Kidney (tissue), 14 donors: Measurements from ENCODE around the gene PPARG. TPM values are rescaled to one million over a fixed set of nuclear protein-coding genes. Genes with fewer than 3 reads are reported as not detected.

Experiments
- DNase-seq, 5 donors: peaks; one replicate each; pipeline ENCODE4 v3.0.0-alpha.2; 2013 to 2020
- FAIRE-seq: peaks from 2 replicates; lab custom pipeline; 2012; peaks lifted over from hg19 to GRCh38; lab: Jason Lieb, UNC
- H3K27ac ChIP-seq, 2 donors: one replicate each; pipeline ENCODE4 v1.7.0; 2013; ENCODE audit warnings: low read depth in 2 of 2, low read length in 2 of 2, inconsistent platforms in 1 of 2
- H3K27me3 ChIP-seq: one replicate; pipeline ENCODE4 v1.7.1; 2013; ENCODE audit warnings: low read length, inconsistent platforms; ENCODE audit not compliant: control insufficient read depth, insufficient read depth
- H3K36me3 ChIP-seq, 3 donors: one replicate each; pipeline versions ENCODE4 v1.7.0 to v1.7.1; 2013; ENCODE audit warnings: low read length in 3 of 3, control low read depth in 1 of 3, inconsistent platforms in 1 of 3; ENCODE audit not compliant: insufficient read depth in 3 of 3, control insufficient read depth in 2 of 3
- H3K4me1 ChIP-seq, 3 donors: one replicate each; pipeline versions ENCODE4 v1.7.0 to v1.7.1; 2013; ENCODE audit warnings: low read length in 3 of 3, inconsistent platforms in 1 of 3, low read depth in 1 of 3; ENCODE audit not compliant: control insufficient read depth in 2 of 3, insufficient read depth in 2 of 3
- H3K4me3 ChIP-seq, 3 donors: one replicate each; pipeline versions ENCODE4 v1.7.0 to v1.8.1; 2013; ENCODE audit warnings: low read length in 3 of 3, control low read depth in 1 of 3, inconsistent platforms in 1 of 3
- H3K9ac ChIP-seq, 3 donors: one replicate each; pipeline versions ENCODE4 v1.7.0 to v1.7.1; 2013; ENCODE audit warnings: low read length in 3 of 3, control low read depth in 1 of 3, inconsistent platforms in 1 of 3
- H3K9me3 ChIP-seq, 3 donors: one replicate each; pipeline versions ENCODE4 v1.7.0 to v1.7.1; 2013; ENCODE audit warnings: low read length in 3 of 3, control low read depth in 1 of 3, inconsistent platforms in 1 of 3; ENCODE audit not compliant: control insufficient read depth in 2 of 3, insufficient read depth in 1 of 3
- intact Hi-C: fragments of 100-400 bp; cut with DNase I; formaldehyde crosslinking; loops from one replicate; pipeline ENCODE4 v1.11.1; 2022
- polyA plus RNA-seq: library from polyadenylated mRNA; stranded (reverse); fragments of 350-450 nt; fragmentation: Illumina TruSeq; extraction: RNeasy Lipid Tissue Mini Kit (QIAGEN cat#74804); gene quantifications from one replicate; pipeline ENCODE4 v1.2.3, GENCODE V29; 2014; ENCODE audit warnings: low read depth, low replicate concordance; ENCODE audit not compliant: insufficient read depth
- total RNA-seq: library from RNA; stranded (reverse); fragmentation: NEBNext Ultra II Directional; extraction: Animal tissue kit (Norgen Biotek cat#: 25700); gene quantifications from one replicate; pipeline ENCODE4 v1.2.1, GENCODE V29; 2021
- TF ChIP-seq, protein P1 (sequence below): IDR thresholded peaks from 3 replicates; pipeline ENCODE4 v1.5.1; 2012; ENCODE audit warnings: mild to moderate bottlenecking, moderate library complexity, borderline replicate concordance; ENCODE audit not compliant: insufficient read depth; ENCODE audit errors: extremely low read depth
- donor health status: control.
- donor health status: control.
- donor health status: control.
- donor health status: control.
- donor health status: control.
- donor health status: DM: yes; HTN: yes; CAD: no.
- donor health status: Normal renal cell carcinoma (clear cell type).

Gene PPARG
- total and polyA plus RNA-seq, 2 donors from 2014 or later: 19.0 to 19.2 TPM

DNA sequence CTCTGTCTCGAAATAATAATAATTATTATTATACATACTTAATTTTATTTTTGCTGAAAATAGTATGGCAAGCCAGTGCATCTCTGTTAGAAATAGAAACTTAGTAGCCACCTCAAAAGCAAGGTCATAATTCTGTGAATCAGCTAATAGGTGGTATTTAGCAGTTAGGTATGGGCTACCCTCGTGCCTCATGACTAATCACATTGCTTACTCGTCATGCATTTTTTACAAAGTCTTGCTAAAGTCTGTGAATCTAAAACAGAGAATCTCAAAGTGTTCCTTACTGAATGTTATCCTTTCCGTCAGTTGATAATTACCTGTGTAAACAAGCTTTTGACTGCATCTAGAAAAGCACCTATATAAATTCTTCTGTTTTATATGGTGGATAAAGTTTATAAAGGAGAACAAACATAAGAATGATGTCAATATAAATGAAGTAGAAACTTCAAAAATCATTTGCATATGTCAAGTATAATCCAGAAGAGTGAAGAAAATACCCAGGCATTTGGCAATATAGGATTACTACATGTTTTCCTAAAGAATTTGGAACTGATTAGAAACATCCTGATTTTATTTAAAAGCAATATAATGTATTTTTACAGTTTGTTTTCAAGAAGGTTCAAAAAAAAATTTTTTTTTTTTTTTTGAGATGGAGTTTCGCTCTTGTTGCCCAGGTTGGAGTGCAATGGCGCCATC lies 6.2 kb downstream of the PPARG start:
- TF ChIP-seq, protein P1, sequence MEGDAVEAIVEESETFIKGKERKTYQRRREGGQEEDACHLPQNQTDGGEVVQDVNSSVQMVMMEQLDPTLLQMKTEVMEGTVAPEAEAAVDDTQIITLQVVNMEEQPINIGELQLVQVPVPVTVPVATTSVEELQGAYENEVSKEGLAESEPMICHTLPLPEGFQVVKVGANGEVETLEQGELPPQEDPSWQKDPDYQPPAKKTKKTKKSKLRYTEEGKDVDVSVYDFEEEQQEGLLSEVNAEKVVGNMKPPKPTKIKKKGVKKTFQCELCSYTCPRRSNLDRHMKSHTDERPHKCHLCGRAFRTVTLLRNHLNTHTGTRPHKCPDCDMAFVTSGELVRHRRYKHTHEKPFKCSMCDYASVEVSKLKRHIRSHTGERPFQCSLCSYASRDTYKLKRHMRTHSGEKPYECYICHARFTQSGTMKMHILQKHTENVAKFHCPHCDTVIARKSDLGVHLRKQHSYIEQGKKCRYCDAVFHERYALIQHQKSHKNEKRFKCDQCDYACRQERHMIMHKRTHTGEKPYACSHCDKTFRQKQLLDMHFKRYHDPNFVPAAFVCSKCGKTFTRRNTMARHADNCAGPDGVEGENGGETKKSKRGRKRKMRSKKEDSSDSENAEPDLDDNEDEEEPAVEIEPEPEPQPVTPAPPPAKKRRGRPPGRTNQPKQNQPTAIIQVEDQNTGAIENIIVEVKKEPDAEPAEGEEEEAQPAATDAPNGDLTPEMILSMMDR: no peak
- no peaks in the 10 kb centered on the region for H3K36me3 ChIP-seq
- no peak overlapping the region for H3K9ac ChIP-seq
- DNase-seq (no peak), FAIRE-seq (no peak)
- H3K4me3 ChIP-seq: no peak overlapping the region
- intact Hi-C loops: no loop called here
- H3K27ac ChIP-seq: no peak overlapping the region
- H3K9me3 ChIP-seq: no peaks in the 10 kb centered on the region
- no peaks in the 10 kb centered on the region for H3K27me3 ChIP-seq
- no peaks in the 10 kb centered on the region for H3K4me1 ChIP-seq

DNA sequence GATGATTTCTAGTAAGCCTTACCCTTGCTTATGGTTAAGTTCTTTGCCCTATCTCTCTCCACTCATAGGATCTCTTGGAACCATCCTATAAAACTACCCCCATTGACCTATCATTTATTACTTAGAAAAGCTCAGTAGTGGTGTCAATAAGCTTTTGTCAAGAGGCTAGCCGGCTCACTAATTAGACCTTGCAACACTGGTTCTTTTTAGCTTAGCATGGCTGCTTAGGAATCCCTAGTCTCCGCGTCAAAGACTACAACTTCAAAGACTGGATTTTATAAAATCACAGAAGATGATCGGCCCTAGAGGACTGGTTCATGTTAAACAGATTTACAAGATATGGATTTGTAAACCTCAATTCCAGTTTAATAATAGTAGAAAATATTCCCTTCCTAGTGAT lies 7.6 kb downstream of the PPARG start:
- Histone ChIP-seq H3K36me3 (no peaks in the 10 kb centered on the region), H3K27ac (no peak overlapping the region), H3K4me1 (peaks cover 0 to 5% (median under 1%) of the 10 kb centered on the region in 3 donors), H3K9me3 (no peaks in the 10 kb centered on the region), H3K4me3 (no peak overlapping the region), H3K9ac (no peak overlapping the region), H3K27me3 (no peaks in the 10 kb centered on the region)
- intact Hi-C loops: no loop called here
- TF ChIP-seq, protein P1: no peak
- FAIRE-seq (no peak), DNase-seq (no peak)

DNA sequence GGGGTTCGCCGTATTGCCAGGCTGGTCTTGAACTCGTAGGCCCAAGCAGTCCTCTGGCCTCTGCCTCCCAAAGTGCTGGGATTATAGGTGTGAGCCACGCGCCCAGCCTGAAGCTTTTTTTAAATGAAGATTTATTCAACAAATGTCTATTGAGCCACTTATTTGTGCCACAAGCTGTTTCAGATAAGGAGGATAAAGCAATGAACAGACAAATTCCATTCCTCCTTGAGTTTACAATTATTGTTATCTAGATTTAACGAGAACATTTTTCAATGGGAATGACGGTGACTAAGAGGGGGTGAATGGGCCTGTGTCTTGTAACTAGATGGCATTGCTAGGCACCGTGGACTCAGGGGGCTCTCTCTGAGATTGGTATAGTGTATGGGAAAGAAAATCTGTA lies 10.2 kb downstream of the PPARG start:
- Histone ChIP-seq H3K9ac (no peak overlapping the region), H3K9me3 (no peaks in the 10 kb centered on the region), H3K4me3 (no peak overlapping the region), H3K4me1 (peaks cover 0 to 6% (median 5%) of the 10 kb centered on the region in 3 donors), H3K27ac (no peak overlapping the region), H3K27me3 (no peaks in the 10 kb centered on the region), H3K36me3 (no peaks in the 10 kb centered on the region)
- TF ChIP-seq, protein P1: no peak
- DNase-seq (no peak), FAIRE-seq (no peak)
- intact Hi-C loops: no loop called here
